ENCODE results near the gene DCN.

DCN gene

DNA sequence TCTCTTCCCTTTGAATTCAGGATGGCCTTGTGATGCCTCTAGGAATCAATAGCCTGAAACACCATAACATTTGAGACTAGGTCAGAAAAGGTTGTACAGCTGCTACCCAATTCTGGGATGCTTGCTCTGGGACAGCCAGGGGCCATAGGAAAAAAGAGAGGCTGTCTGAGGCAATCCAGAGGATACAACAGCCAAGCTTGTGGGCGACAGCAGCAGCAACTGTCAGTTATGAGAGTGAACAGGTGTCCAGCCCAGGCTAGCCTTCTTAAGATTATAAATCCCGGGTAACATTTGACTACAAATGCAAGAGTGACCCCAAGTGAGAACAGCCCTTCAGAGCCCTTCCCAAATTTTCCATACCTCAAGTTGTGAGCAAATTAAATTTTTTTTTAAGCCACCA is 11.1 kb downstream of the DCN start:
- TF ChIP-seq, protein P1, sequence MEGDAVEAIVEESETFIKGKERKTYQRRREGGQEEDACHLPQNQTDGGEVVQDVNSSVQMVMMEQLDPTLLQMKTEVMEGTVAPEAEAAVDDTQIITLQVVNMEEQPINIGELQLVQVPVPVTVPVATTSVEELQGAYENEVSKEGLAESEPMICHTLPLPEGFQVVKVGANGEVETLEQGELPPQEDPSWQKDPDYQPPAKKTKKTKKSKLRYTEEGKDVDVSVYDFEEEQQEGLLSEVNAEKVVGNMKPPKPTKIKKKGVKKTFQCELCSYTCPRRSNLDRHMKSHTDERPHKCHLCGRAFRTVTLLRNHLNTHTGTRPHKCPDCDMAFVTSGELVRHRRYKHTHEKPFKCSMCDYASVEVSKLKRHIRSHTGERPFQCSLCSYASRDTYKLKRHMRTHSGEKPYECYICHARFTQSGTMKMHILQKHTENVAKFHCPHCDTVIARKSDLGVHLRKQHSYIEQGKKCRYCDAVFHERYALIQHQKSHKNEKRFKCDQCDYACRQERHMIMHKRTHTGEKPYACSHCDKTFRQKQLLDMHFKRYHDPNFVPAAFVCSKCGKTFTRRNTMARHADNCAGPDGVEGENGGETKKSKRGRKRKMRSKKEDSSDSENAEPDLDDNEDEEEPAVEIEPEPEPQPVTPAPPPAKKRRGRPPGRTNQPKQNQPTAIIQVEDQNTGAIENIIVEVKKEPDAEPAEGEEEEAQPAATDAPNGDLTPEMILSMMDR (IDR thresholded peaks at IDR 0.05; ENCODE audit: low read depth, low read length), result no peak
- no peak for DNase-seq (ENCODE audit: extremely low read depth, low read depth)

DNA sequence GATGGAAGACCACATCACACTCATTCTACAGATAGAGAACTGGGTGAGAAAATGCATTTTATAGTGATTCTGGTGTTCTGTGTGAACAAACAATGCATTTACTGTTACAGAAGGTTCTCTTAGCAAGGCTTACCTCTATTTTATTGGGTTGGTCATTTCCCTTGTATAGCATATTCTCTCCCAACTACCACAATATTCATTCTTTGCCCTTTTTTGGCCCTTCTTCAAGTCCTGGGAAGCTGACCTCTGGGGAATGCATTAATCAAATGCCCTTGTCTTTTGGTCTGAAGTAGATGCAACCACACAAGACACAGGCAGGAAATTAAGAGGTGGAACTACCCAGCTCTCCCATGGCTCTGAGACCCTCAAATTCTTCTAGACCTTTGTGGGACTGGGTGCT is 19.5 kb downstream of the DCN start:
- TF ChIP-seq, protein P1 (IDR thresholded peaks at IDR 0.05; ENCODE audit: low read depth, low read length), result no peak
- DNase-seq (ENCODE audit: extremely low read depth, low read depth), result no peak

DNA sequence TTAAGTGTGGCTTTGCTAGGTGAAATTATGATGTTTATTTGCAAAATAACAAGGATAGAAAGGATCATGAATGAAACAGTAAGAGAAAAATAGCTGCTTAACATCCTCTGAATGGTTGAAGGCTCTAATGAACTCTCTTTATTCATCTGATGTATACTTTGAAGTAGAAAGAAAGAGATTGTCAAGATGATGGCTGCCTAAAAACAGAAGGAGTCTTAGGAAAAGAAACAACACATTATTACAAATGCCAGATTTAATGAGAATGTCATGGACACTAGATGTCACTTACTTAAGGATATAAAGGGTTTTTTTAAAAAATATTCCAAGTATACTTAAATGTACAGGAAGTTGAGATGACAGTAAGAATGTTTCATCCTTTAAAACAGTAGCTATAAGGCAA is 21.6 kb downstream of the DCN start:
- TF ChIP-seq, protein P1 (IDR thresholded peaks at IDR 0.05; ENCODE audit: low read depth, low read length), result no peak

DNA sequence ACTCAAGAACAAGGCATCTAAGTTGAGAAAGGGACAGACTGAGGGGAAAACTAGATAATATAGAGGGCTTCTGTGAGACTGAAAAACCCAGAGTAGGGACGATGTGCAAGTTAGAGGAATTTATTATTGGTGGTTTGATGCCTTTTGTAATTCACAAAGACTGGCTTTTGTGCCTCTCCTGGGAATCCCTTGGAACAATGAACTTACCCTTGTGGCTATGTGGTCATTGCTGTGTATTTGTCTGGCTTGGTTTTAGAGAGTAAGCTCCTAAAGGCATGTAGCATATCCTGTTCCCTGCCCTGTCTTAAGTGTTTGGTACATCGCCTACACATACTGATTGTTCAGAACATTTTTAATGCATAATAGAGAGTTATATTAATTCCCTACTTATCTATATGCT is 26.6 kb downstream of the DCN start:
- TF ChIP-seq, protein P1 (IDR thresholded peaks at IDR 0.05; ENCODE audit: low read depth, low read length), result no peak
- DNase-seq (ENCODE audit: extremely low read depth, low read depth), result no peak

More for the DNA sequence above, 21.6 kb downstream of the DCN start:
- DNase-seq (ENCODE audit: extremely low read depth, low read depth), result no peak

DNA sequence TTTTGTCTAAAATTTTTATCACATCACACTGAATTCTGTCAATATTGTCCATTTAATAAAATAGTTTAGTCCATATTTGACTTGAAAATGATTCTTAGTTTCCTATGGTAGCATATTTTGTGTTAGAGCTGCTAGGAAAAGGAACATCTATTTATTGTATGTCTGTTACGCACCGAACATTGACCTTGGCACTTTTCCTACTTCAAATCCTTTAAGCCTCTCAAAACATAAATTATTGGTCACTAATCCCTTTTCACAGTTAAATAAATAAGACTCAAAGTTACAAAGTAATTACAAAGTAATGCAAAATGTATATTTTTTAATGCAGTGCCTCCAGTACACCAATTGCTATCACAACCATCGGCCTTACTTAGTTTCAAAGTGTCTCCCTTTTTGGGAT is 28.5 kb downstream of the DCN start:
- no peak for DNase-seq (ENCODE audit: extremely low read depth, low read depth)
- TF ChIP-seq, protein P1 (IDR thresholded peaks at IDR 0.05; ENCODE audit: low read depth, low read length), result no peak

DNA sequence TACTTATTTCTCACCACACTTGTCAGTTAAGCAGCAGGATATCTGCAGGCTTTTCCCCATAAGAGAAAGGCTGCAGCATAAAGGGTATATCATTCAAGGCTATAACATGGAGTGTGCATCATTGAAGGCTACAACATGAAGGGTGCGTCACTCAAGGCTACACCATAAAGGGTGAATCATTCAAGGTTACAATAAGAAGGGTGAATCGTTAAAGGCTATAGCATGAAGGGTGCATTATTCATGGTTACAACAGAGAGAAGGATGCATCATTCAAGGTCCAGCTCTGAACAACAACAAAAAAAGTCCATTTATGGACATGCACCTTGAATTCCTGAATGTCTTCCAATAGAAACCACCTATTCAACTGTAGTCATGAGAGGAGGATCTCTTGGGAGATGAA is 38.6 kb downstream of the DCN start:
- no peak for DNase-seq (ENCODE audit: extremely low read depth, low read depth)
- TF ChIP-seq, protein P1 (IDR thresholded peaks at IDR 0.05; ENCODE audit: low read depth, low read length), result no peak

DNA sequence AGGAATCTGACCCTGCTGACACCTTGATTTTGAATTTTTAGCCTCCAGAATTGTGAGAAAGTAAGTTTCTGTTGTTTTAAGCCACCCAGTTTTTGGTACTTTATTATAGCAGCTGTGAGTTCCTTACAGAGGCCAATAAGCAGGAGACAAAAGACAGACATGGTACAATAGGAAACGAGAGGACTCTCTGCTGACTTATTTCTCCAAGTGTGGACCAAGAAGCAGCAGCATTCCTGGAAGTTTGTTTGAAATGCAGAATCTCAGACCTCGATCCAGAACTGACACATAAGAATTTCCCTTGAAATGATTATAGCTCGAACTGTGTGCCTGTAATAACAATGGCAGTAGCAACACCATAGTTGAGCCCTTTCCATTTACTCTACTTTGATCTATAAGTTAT is 39.4 kb downstream of the DCN start:
- TF ChIP-seq, protein P1 (IDR thresholded peaks at IDR 0.05; ENCODE audit: low read depth, low read length), result no peak
- no peak for DNase-seq (ENCODE audit: extremely low read depth, low read depth)
